ENCODE results near the gene RANBP3.
"Not testable (repeated sequence)": the region's sequence is repeated elsewhere in the genome, so short reads cannot be mapped to it uniquely, and the experiment has no call there.

The RANBP3 gene

DNA sequence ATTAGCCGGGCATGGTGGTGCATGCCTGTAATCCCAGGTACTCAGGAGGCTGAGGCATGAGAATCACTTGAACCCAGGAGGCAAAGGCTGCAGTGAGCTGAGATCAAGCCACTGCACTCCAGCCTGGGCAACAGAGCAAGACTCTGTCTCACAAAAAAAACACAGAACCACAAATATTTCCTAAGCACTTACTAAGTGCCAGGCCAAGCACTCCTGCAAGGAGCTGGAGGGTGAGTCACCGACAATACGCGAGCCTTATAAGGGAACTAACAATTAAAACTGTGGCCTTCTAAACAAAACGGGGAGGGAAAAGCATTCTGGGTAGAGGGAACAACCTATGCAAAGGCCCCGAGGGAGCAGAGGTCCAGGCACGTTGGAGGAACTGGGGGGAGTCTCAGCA lies 103.4 kb downstream of the RANBP3 start:
- DNase-seq: not testable (repeated sequence)

DNA sequence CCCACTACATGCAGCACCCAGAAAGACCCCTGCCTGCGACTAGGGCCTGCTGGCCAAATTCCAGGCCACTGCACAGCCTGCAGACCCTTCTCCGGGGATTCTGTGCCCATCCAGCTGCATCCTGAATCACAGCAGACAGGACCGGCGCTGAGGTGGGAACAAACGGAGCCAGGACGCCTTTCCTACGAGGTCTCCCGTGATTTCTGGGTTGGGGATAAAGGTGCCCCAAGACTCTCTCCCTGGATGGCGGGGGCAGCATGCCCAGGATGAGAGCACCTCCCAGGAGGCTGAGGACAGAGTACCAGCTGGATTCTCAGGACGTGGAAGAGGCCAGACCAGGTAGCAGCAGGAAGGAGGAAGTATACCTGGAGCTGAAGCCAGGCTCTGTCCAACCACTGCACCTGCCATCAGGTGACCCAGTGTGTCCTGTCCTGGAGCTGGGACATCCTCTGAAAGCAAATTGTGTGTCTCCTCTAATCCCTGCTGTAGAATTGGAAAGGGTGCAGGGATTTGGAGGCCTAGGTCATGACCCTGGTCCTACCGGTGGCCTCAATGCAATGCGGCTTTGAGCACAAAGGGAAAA lies 104.2 kb downstream of the RANBP3 start:
- no peak for DNase-seq

DNA sequence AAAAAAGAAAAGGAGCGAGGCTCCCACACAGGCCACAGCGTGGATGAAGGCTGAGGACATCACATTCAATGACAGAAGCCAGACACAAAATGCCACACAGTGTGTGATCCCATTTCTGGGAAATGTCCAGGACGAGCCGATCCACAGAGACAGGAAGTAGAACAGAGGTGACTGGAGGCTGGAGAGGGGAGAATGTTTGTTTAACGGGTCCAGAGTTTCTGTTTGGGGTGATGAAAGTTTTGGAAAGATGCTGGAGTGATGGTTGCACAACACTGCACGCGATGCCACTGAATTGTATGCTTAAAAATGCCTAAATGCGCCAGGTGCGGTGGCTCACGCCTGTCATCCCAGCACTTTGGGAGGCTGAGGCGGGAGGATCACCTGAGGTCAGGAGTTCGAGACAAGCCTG lies 107.0 kb downstream of the RANBP3 start:
- DNase-seq: no peak

DNA sequence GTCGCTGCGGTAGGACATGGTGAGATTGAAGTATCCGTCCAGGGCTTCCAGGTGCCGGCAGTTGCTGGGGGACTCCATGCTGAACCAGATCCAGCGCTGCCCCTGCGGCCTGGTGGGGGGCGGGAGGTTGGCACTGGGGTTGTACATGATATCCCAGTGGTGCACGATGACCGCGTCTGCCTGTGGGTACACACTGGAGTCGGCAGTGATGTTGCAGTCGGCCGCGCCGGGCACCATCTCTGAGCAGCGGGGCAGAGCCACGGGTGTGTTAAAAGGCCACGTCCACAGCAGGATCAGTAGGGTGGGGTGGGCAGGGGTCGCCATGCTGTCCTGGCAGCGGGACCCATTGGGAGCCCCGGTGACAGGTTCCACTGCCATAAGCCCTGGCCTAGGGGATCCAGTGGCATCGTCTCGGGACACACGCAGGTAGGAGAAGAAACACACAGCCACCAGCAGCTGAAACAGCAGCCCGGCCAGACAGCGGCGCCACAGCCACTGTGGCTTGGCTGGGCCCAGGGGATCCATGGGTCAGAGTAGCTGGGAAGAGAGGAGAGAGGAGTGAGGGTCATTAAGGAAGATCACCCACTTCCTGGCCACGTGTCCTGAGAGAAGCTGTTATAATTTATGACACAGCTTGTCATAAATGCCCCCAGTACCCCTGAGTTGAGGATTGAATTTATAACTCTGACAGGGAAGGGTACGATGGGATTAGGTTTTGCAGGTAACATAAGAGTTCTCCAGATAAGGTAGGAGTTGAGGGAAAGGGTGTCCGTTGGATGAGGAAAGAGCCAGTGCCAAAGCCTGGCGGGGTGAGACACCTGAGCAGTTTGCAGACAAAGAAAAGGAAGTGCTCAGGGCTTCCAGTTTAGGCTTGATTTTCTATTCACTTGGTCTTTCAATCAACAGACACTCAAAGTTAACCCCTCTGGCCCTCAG lies 110.5 kb downstream of the RANBP3 start:
- DNase-seq: no peak
